B cell (primary cell): Measurements from ENCODE around the gene TMEM87B. TPM values are rescaled to one million over a fixed set of nuclear protein-coding genes. Genes with fewer than 3 reads are reported as not detected.

Experiments
- ATAC-seq: fragments of 200-7000 bp; cut with Tn5 transposase; one replicate; pipeline ENCODE4 v1.10.0; 2021; ENCODE audit warnings: low read depth, mild to moderate bottlenecking, moderate number of reproducible peaks, moderate library complexity
- CTCF ChIA-PET: fragments of 350-600 bp; sonication (Branson Sonifier 250); formaldehyde crosslinking; loops from one replicate; lab custom pipeline; 2021; ENCODE audit warnings: antibody characterized with exemption, inconsistent platforms; lab: Charles Lee
- POLR2A ChIA-PET: fragments of 350-600 bp; sonication (Branson Sonifier 250); formaldehyde crosslinking; loops from one replicate; lab custom pipeline; 2021; ENCODE audit warnings: antibody characterized with exemption; lab: Charles Lee
- DNase-seq: peaks from one replicate; pipeline ENCODE4 v3.0.0; 2013
- H2AFZ ChIP-seq: 2 replicates; pipeline ENCODE4 v1.6.1; 2012; ENCODE audit warnings: mild to moderate bottlenecking, low read depth, low read length; ENCODE audit not compliant: insufficient read depth, poor library complexity, severe bottlenecking
- H3K27ac ChIP-seq, 2 donors: 1 replicate in 1 of 2; 2 replicates in 1 of 2; pipeline ENCODE4 v1.5.1; 2012 to 2013; ENCODE audit warnings: low read length in 2 of 2, mild to moderate bottlenecking in 2 of 2, moderate library complexity in 1 of 2
- H3K27me3 ChIP-seq, 4 experiments: fragments of 200-600 bp in 1 of 4; sonication (generic) in 1 of 4; replicated peaks in 1 of 4; 1 replicate in 2 of 4; 2 replicates in 2 of 4; pipeline versions ENCODE4 v1.6.1 to v1.7.0; 2013 to 2016; ENCODE audit warnings: low read length in 3 of 4, mild to moderate bottlenecking in 2 of 4, mixed read lengths in 1 of 4, moderate library complexity in 1 of 4; ENCODE audit not compliant: insufficient read depth in 4 of 4, control insufficient read depth in 3 of 4; ENCODE audit errors: control extremely low read depth in 1 of 4
- H3K36me3 ChIP-seq, 2 experiments: replicated peaks in 1 of 2; 1 replicate in 1 of 2; 2 replicates in 1 of 2; pipeline versions ENCODE4 v1.6.1 to v1.7.1; 2013; ENCODE audit warnings: low read length in 1 of 2; ENCODE audit not compliant: insufficient read depth in 2 of 2, control insufficient read depth in 1 of 2; ENCODE audit errors: control extremely low read depth in 1 of 2, extremely low read depth in 1 of 2
- H3K4me1 ChIP-seq, 2 donors: fragments of 200-600 bp in 1 of 2; sonication (generic) in 1 of 2; 1 replicate in 1 of 2; 2 replicates in 1 of 2; pipeline versions ENCODE4 v1.5.1 to v1.6.1; 2013 to 2017; ENCODE audit warnings: low read length in 2 of 2; ENCODE audit not compliant: control insufficient read depth in 2 of 2, insufficient read depth in 2 of 2
- H3K4me2 ChIP-seq: replicated peaks from 2 replicates; pipeline ENCODE3; 2012; ENCODE audit warnings: mild to moderate bottlenecking, low read depth, low read length; ENCODE audit not compliant: poor library complexity, severe bottlenecking
- H3K4me3 ChIP-seq, 5 experiments: fragments of 200-600 bp in 1 of 5; sonication (generic) in 1 of 5; 1 replicate in 3 of 5; 2 replicates in 2 of 5; pipeline versions ENCODE4 v1.5.1 to v1.7.0; 2011 to 2016; ENCODE audit warnings: low read length in 4 of 5, mild to moderate bottlenecking in 4 of 5, low read depth in 2 of 5, control low read depth in 1 of 5, moderate library complexity in 1 of 5; ENCODE audit not compliant: insufficient read depth in 1 of 5; ENCODE audit errors: control extremely low read depth in 1 of 5, extremely low read depth in 1 of 5
- H3K79me2 ChIP-seq: fragments of 200-600 bp; sonication (generic); one replicate; pipeline ENCODE4 v1.6.0; 2016; ENCODE audit warnings: low read length; ENCODE audit not compliant: control insufficient read depth, insufficient read depth
- H3K9ac ChIP-seq: fragments of 200-600 bp; sonication (generic); 2 replicates; pipeline ENCODE4 v1.6.1; 2017; ENCODE audit warnings: mild to moderate bottlenecking, low read length, moderate library complexity
- H3K9me3 ChIP-seq, 3 donors: one replicate each; pipeline versions ENCODE4 v1.6.1 to v1.7.1; 2013; ENCODE audit warnings: low read length in 2 of 3; ENCODE audit not compliant: control insufficient read depth in 2 of 3, insufficient read depth in 1 of 3; ENCODE audit errors: control extremely low read depth in 1 of 3
- H4K20me1 ChIP-seq: 2 replicates; pipeline ENCODE4 v1.6.0; 2012; ENCODE audit warnings: mild to moderate bottlenecking, low read length; ENCODE audit not compliant: insufficient read depth, control insufficient read depth, poor library complexity, severe bottlenecking
- H3K27ac Mint-ChIP-seq: one replicate; pipeline ENCODE4 v1.8.0; 2021; ENCODE audit warnings: mixed read lengths
- H3K27me3 Mint-ChIP-seq: one replicate; pipeline ENCODE4 v1.8.0; 2021; ENCODE audit warnings: mixed read lengths
- H3K4me1 Mint-ChIP-seq: one replicate; pipeline ENCODE4 v1.8.0; 2021; ENCODE audit warnings: mixed read lengths
- H3K4me3 Mint-ChIP-seq: one replicate; pipeline ENCODE4 v1.8.0; 2021; ENCODE audit warnings: mixed read lengths
- H3K9me3 Mint-ChIP-seq: one replicate; pipeline ENCODE4 v1.8.0; 2022; ENCODE audit warnings: mixed read lengths; ENCODE audit not compliant: insufficient read depth
- EZH2 ChIP-seq: IDR thresholded peaks from 2 replicates; pipeline ENCODE4 v1.6.1; 2012; ENCODE audit warnings: borderline replicate concordance, low read depth, mild to moderate bottlenecking, moderate library complexity, low read length; ENCODE audit not compliant: insufficient read depth, poor library complexity, severe bottlenecking
- WGBS: methylation state at CpG from one replicate; pipeline ENCODE4 v1.1.5; 2013; ENCODE audit warnings: missing lambda C conversion rate; ENCODE audit not compliant: insufficient coverage; 5-methylcytosine and 5-hydroxymethylcytosine counted together
- intact Hi-C: fragments of 100-400 bp; cut with micrococcal nuclease; formaldehyde crosslinking; loops from one replicate; pipeline ENCODE4 v1.10.0; 2022
- polyA plus RNA-seq: library from polyadenylated mRNA; depleted of rRNA; stranded (reverse); fragments of >200 nt; gene quantifications from 2 replicates; pipeline ENCODE4 v1.2.3, GENCODE V29; 2012
- total RNA-seq, 2 donors: library from RNA; stranded (reverse); fragments of 120-200 nt in 1 of 2; gene quantifications; 1 replicate in 1 of 2; 2 replicates in 1 of 2; pipeline versions ENCODE4 v1.2.3 to v1.2.4, GENCODE V29; 2013 to 2022
- TF ChIP-seq, protein P1 (sequence below): fragments of 200-600 bp; IDR thresholded peaks from one replicate; pipeline ENCODE4 v1.8.0; 2022; ENCODE audit warnings: antibody characterized with exemption, mild to moderate bottlenecking

Gene TMEM87B
- total and polyA plus RNA-seq, 2 donors (not counting 1 experiment from before 2014, with no cell fraction given): 9.4 to 21.0 TPM

- Histone ChIP-seq H3K9me3 (no peaks in the 10 kb centered on the region), H3K4me3 (no peak overlapping the region), H2AFZ (no peak overlapping the region), H3K79me2 (no peaks in the 10 kb centered on the region), H3K9ac (no peak overlapping the region), H3K27me3 (no peaks in the 10 kb centered on the region), H3K36me3 (no peaks in the 10 kb centered on the region), H3K4me1 (no peaks in the 10 kb centered on the region), H3K4me2 (no peak overlapping the region), H4K20me1 (no peaks in the 10 kb centered on the region), H3K27ac (no peak overlapping the region)
- ChIA-PET CTCF (no interaction called here), POLR2A (no interaction called here)
- no peaks in the 10 kb centered on the region for H3K9me3 Mint-ChIP-seq
- 73% methylated on average over 8 of the region's 9 CpGs for WGBS
- no peak overlapping the region for H3K27ac Mint-ChIP-seq
- TF ChIP-seq, protein P1, sequence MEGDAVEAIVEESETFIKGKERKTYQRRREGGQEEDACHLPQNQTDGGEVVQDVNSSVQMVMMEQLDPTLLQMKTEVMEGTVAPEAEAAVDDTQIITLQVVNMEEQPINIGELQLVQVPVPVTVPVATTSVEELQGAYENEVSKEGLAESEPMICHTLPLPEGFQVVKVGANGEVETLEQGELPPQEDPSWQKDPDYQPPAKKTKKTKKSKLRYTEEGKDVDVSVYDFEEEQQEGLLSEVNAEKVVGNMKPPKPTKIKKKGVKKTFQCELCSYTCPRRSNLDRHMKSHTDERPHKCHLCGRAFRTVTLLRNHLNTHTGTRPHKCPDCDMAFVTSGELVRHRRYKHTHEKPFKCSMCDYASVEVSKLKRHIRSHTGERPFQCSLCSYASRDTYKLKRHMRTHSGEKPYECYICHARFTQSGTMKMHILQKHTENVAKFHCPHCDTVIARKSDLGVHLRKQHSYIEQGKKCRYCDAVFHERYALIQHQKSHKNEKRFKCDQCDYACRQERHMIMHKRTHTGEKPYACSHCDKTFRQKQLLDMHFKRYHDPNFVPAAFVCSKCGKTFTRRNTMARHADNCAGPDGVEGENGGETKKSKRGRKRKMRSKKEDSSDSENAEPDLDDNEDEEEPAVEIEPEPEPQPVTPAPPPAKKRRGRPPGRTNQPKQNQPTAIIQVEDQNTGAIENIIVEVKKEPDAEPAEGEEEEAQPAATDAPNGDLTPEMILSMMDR: no peak
- no peak for TF ChIP-seq EZH2
- no peaks in the 10 kb centered on the region for H3K4me1 Mint-ChIP-seq
- no peak for DNase-seq
- ATAC-seq: no peak
- H3K27me3 Mint-ChIP-seq: peaks cover 11% of the 10 kb centered on the region
- no peak overlapping the region for H3K4me3 Mint-ChIP-seq
- intact Hi-C loops: no loop called here
Measured at GRCh38 chr2:112024231-112024630, 30.8 kb upstream of the TMEM87B start.

DNA sequence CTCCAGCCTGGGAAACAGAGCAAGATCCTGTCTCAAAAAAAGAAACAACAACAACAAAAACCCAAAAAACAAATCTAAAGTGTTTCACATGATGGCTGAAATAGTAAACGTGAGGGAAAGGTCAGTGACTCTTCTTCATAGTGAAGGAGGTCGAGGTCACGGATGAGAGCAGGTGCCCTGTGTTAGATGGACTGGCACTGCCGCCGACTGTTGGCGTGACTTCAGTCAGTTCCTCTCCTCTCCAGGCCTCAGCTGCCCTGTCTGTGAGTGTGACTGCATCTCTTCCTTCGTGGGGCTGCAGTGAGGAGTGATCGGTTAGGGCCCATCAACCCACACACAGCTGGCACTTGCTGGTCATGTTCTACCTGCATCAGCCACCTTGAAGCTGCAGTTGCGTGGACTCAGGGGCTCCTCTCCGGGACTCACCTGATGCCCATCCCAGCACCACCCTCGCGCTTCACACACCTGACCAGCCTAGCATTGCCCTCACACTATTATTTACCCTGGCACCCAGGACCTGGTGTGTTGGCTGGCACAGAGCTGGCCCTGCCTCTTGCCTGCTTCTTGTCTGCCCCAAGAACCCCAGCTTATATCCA is 30.1 kb upstream of the TMEM87B start:
- H3K9me3 ChIP-seq: no peaks in the 10 kb centered on the region
- DNase-seq (no peak), ATAC-seq (no peak)
- H3K4me1 Mint-ChIP-seq: no peaks in the 10 kb centered on the region
- ChIA-PET CTCF (no interaction called here), POLR2A (no interaction called here)
- no peak overlapping the region for H3K27ac Mint-ChIP-seq
- no peaks in the 10 kb centered on the region for H3K36me3 ChIP-seq
- 94% methylated on average over 12 of the region's 12 CpGs for WGBS
- H3K9ac ChIP-seq: no peak overlapping the region
- no peaks in the 10 kb centered on the region for H3K79me2 ChIP-seq
- no peak overlapping the region for H3K4me2 ChIP-seq
- intact Hi-C loops: no loop called here
- no peak overlapping the region for H3K27ac ChIP-seq
- no peak overlapping the region for H3K4me3 ChIP-seq
- H2AFZ ChIP-seq: no peak overlapping the region
- H4K20me1 ChIP-seq: no peaks in the 10 kb centered on the region
- H3K9me3 Mint-ChIP-seq: no peaks in the 10 kb centered on the region
- no peaks in the 10 kb centered on the region for H3K27me3 ChIP-seq
- H3K4me1 ChIP-seq: no peaks in the 10 kb centered on the region
- TF ChIP-seq EZH2: no peak
- TF ChIP-seq, protein P1: no peak
- no peak overlapping the region for H3K4me3 Mint-ChIP-seq
- peaks cover 15% of the 10 kb centered on the region for H3K27me3 Mint-ChIP-seq
